NCI-H69 (cell line): ENCODE results near the gene PTRH2.
"Not testable (repeated sequence)": the region's sequence is repeated elsewhere in the genome, so short reads cannot be mapped to it uniquely, and the experiment has no call there.

Experiments
- DNase-seq: peaks from one replicate; lab custom pipeline; 2025; lab: John Stamatoyannopoulos, UW

The PTRH2 gene

DNA sequence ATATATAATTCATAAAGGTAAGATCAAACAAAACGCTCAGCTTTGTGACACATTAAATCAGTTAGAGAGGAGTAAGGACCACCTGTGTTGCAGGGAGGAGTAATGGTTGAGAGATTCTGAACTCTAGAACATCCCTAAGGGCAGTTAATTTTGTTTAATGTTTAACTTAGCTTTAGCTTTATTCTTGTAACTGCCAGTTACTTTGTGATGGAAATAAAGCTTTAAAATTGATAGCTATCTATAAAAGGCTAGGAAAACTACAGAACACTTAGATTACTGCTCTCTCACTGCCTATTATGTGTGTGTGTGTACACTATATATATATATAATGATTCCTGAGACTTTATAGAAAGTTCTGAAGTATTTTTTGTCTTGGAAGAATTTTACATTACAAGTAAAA is 37.8 kb downstream of the PTRH2 start:
- DNase-seq, result peak; percentile 87

DNA sequence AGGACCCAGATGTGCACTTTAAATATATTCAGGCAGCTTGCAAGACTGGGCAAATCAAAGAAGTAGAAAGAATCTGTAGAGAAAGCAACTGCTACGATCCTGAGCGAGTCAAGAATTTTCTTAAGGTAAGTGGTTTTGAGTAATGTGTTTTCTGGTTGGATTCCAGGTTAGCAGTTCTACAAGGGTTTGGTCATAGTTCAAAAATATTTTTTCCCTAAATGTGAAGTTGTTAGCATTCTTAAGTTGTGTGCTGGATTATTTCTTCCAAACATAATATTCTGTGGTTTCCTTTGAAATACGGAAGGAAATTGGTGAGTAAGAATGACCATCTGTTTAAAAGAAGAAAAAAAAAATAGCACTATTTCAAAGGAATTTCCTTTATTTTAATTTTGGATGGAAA is 38.4 kb downstream of the PTRH2 start:
- peak; percentile 34 for DNase-seq

DNA sequence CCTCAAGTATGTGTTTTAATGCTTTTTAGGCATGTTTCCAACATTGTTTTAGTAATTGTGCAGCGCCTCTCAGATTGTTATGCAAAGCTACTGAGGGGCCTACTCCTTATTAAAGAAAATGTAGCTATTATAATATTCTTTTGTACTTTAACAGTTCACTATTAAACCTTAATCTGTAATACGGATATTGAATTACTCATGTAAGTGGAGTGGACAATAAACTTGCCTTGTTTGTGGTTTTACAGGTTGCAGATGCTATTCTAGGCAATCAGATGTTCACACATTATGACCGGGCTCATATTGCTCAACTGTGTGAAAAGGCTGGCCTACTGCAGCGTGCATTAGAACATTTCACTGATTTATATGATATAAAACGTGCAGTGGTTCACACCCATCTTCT is 41.0 kb downstream of the PTRH2 start:
- no peak for DNase-seq

DNA sequence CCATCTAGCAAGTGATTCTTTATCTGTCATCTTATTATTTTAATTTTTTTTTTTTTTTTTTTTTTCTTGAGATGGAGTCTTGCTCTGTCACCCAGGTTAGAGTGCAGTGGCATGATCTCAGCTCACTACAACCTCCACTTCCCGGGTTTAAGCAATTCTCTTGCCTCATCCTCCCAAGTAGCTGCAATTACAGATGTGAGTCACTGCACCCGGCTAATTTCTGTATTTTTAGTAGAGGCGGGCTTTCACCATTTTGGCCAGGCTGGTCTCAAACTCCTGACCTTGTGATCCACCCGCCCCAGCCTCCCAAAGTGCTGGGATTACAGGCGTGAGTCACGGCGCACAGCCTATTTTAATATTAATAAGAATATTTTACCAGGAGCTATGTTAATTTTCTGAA is 50.6 kb downstream of the PTRH2 start:
- not testable (repeated sequence) for DNase-seq

DNA sequence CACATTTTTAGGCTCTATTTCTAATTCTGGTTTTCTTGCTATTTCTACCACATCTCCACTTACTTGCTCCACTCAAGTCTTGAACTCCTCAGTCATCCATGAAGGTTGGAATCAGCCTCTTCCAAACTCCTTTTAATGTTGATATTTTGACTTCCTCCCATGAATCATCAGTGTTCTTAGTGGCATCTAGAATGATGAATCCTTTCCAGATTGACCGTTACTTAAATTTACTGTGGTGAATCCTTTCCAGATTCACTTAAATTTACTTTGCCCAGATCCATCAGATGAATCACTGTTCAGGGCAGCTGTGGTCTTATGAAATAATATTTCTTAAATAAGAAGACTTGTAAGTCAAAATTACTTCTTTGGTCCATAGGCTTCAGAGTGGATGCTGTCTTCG is 55.1 kb downstream of the PTRH2 start:
- no peak for DNase-seq

DNA sequence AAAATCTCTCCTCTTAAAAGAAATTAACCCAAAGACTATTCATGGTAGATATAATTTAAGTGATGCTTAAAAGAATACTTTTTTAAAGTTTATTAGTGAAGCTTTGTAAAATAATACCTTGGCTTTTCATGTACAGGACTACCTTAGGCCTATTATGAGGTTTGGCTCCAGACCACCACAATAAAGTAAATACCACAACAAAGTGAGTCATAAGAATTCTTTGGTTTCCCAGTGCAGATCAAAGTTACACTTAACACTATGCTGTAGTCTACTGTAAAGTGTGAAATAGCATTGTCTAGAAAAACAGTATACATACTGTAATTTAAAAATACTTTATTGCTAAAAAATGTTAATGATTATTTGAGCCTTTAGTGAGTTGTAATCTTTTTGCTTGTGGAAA is 55.9 kb downstream of the PTRH2 start:
- no peak for DNase-seq

DNA sequence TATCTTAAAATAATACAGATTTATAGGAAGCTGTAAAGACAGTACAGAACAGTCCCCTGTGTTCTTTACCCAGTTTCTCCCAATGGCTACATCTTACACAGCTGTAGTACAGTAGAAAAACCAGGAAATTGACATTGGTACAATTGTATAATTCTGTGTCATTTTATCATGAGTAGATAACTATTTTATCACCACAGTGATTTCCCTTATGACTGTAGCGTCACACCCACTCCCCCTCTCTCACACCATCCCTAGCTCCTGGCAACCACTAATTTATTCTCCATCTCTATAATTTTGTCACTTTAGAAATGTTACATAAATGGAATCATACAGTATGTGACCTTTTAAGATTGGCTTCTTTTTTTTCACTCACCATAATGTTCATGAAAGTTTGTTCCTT is 56.6 kb downstream of the PTRH2 start:
- no peak for DNase-seq

DNA sequence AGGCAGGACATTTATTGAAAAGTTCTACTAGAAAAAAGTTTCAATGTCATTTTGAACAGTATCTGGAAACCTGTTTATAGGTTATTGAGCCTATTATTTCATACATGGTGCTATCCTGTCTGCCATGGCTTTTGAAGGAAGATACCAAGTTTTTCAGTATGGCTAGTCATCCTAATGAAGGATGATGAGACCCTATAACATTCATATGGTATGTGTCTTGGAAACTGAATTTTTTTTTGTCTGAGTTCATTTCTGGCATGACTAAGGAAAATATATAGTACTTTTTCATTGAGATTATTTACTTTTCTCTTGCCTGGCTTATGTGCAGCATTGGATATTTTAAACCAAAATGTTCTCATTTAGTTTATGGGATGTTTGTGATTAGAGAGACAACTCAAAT is 57.3 kb downstream of the PTRH2 start:
- no peak for DNase-seq
